GM06990 (cell line): ENCODE data around the gene OSTN.
"Not testable (repeated sequence)": the region's sequence is repeated elsewhere in the genome, so short reads cannot be mapped to it uniquely, and the experiment has no call there.

Experiments used
- DNase-seq: peaks from one replicate; pipeline ENCODE4 v3.0.0-alpha.2; 2011; ENCODE audit not compliant: insufficient read length; ENCODE audit errors: extremely low read depth
- H3K27me3 ChIP-seq: replicated peaks from 2 replicates; pipeline ENCODE4 v1.6.0; 2011; ENCODE audit warnings: low read length; ENCODE audit not compliant: control insufficient read depth, insufficient read depth
- H3K36me3 ChIP-seq: 2 replicates; pipeline ENCODE4 v1.5.1; 2011; ENCODE audit warnings: low read length; ENCODE audit not compliant: control insufficient read depth, insufficient read depth
- H3K4me3 ChIP-seq: replicated peaks from 2 replicates; pipeline ENCODE4 v1.5.1; 2011; ENCODE audit warnings: low read depth, mild to moderate bottlenecking, control low read depth, low read length
- TF ChIP-seq, protein P1 (sequence below): IDR thresholded peaks from 2 replicates; pipeline ENCODE4 v1.5.1; 2011; ENCODE audit warnings: low read length, control low read depth, mild to moderate bottlenecking, inconsistent platforms; ENCODE audit not compliant: insufficient read depth, poor library complexity, severe bottlenecking

OSTN gene

GRCh38 chr3:191244242-191244867 lies 45.3 kb downstream of the OSTN start:
- TF ChIP-seq, protein P1, sequence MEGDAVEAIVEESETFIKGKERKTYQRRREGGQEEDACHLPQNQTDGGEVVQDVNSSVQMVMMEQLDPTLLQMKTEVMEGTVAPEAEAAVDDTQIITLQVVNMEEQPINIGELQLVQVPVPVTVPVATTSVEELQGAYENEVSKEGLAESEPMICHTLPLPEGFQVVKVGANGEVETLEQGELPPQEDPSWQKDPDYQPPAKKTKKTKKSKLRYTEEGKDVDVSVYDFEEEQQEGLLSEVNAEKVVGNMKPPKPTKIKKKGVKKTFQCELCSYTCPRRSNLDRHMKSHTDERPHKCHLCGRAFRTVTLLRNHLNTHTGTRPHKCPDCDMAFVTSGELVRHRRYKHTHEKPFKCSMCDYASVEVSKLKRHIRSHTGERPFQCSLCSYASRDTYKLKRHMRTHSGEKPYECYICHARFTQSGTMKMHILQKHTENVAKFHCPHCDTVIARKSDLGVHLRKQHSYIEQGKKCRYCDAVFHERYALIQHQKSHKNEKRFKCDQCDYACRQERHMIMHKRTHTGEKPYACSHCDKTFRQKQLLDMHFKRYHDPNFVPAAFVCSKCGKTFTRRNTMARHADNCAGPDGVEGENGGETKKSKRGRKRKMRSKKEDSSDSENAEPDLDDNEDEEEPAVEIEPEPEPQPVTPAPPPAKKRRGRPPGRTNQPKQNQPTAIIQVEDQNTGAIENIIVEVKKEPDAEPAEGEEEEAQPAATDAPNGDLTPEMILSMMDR: peak; percentile 35
- DNase-seq: no peak
- Histone ChIP-seq H3K36me3 (no peaks in the 10 kb centered on the region), H3K4me3 (no peak overlapping the region), H3K27me3 (no peaks in the 10 kb centered on the region)

DNA sequence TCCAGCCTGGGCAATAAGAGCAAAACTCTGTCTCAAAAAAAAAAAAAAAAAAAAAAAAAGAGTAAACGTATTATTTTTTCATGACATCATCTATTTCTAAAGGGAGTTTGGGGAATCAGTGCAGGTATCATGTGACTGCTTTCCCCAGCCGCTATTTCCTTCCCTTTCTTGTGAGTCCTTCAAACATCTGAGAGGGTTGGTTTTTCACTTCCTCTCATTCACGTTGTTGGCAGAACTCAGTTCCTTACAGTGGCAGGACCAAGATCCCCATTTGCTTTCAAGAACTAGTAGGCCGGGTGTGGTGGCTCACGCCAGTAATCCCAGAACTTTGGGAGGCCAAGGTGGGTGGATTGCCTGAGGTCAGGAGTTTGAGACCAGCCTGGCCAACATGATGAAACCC lies 47.0 kb downstream of the OSTN start:
- DNase-seq: peak; percentile 75
- H3K4me3 ChIP-seq, H3K36me3 ChIP-seq, H3K27me3 ChIP-seq: not testable (repeated sequence)

GRCh38 chr3:191246630-191247029 lies 47.6 kb downstream of the OSTN start:
- DNase-seq: no peak
- no peaks in the 10 kb centered on the region for H3K36me3 ChIP-seq
- H3K27me3 ChIP-seq: no peaks in the 10 kb centered on the region
- TF ChIP-seq, protein P1: no peak
- H3K4me3 ChIP-seq: no peak overlapping the region

- Histone ChIP-seq H3K4me3 (no peak overlapping the region), H3K27me3 (no peaks in the 10 kb centered on the region), H3K36me3 (no peaks in the 10 kb centered on the region)
- no peak for DNase-seq
- TF ChIP-seq, protein P1: no peak
These were observed 54.2 kb downstream of the OSTN start for GRCh38 chr3:191253089-191253799.

DNA sequence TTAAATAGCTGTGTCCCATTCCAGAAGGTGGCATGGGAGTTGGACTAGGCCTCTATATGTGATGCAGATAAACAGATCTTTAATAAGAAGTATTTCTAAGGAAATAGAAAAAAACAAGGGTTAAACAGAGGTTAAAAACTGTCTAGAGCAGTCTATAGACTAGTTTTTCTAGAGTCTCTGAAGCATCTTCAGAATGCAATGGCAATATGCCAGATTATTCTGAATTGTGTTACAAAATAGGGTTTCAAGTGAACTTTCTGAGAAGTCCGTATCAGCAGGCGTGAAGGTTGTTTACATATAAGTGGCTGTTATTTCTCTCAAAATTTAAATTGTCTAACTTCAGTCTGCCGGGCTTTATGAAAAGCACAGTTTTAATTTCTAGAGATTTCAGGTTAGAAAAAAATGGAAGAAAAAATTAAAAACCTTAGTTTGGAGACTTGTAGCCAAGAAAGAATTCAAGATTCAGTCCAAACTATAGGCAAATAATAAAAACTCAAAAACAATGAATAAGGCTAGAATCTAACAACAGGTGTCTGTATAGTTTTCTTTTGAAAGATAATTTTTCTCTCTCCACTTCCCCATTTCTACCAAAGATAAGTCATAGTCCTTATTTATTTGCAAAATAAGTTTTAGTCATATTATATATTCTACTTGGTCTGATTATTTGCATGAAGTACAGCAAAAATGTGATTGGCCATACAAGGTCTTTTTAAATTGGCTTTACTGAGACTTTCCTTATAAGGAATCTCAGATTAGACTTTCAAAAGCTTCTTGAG lies 55.2 kb downstream of the OSTN start:
- H3K4me3 ChIP-seq: no peak overlapping the region
- TF ChIP-seq, protein P1: no peak
- DNase-seq: no peak
- H3K36me3 ChIP-seq: no peaks in the 10 kb centered on the region
- no peaks in the 10 kb centered on the region for H3K27me3 ChIP-seq

- Histone ChIP-seq H3K27me3 (no peaks in the 10 kb centered on the region), H3K4me3 (no peak overlapping the region), H3K36me3 (no peaks in the 10 kb centered on the region)
- TF ChIP-seq, protein P1: no peak
- DNase-seq: no peak
These were observed 56.1 kb downstream of the OSTN start for GRCh38 chr3:191255156-191255555.
